Epidermal melanocyte (primary cell): ENCODE data around the gene C20orf141.
"Not testable (repeated sequence)": the region's sequence is repeated elsewhere in the genome, so short reads cannot be mapped to it uniquely, and the experiment has no call there.

Source experiments
- DNase-seq: peaks from one replicate; pipeline ENCODE4 v3.0.0; 2011; ENCODE audit warnings: low spot score; ENCODE audit not compliant: insufficient read length

The C20orf141 gene

GRCh38 chr20:2814587-2815051 is at the start of gene C20orf141:
C20orf141 (plus strand) TSS chr20:2814987; CDS start chr20:2815185, 198 bp downstream.
- peak; percentile 69 for DNase-seq

GRCh38 chr20:2767768-2768631 is 46.8 kb upstream of the C20orf141 start:
- peak; percentile 21 for DNase-seq

GRCh38 chr20:2768632-2769015 is 46.2 kb upstream of the C20orf141 start:
- peak; percentile 7 for DNase-seq

GRCh38 chr20:2770091-2770490 is 44.7 kb upstream of the C20orf141 start:
- DNase-seq, result not testable (repeated sequence)

- no peak for DNase-seq
These were observed 43.1 kb upstream of the C20orf141 start for GRCh38 chr20:2771631-2772080.

GRCh38 chr20:2773812-2774211 is 41.0 kb upstream of the C20orf141 start:
- no peak for DNase-seq

- DNase-seq, result no peak
These were observed 39.6 kb upstream of the C20orf141 start for GRCh38 chr20:2775139-2775538.

- no peak for DNase-seq
These were observed 36.0 kb upstream of the C20orf141 start for GRCh38 chr20:2778602-2779321.

GRCh38 chr20:2780948-2781347 is 33.8 kb upstream of the C20orf141 start:
- peak; percentile 7 for DNase-seq

GRCh38 chr20:2783908-2784566 is 30.8 kb upstream of the C20orf141 start:
- DNase-seq, result no peak

GRCh38 chr20:2793471-2793870 is 21.3 kb upstream of the C20orf141 start:
- peak; percentile 15 for DNase-seq

GRCh38 chr20:2794202-2794748 is 20.5 kb upstream of the C20orf141 start:
- no peak for DNase-seq

GRCh38 chr20:2794866-2795447 is 19.8 kb upstream of the C20orf141 start:
- DNase-seq, result no peak

- no peak for DNase-seq
These were observed 19.3 kb upstream of the C20orf141 start for GRCh38 chr20:2795451-2795850.

GRCh38 chr20:2796011-2796660 is 18.7 kb upstream of the C20orf141 start:
- DNase-seq, result no peak

- no peak for DNase-seq
These were observed 17.4 kb upstream of the C20orf141 start for GRCh38 chr20:2797136-2797983.

- no peak for DNase-seq
These were observed 16.5 kb upstream of the C20orf141 start for GRCh38 chr20:2798095-2798805.

- no peak for DNase-seq
These were observed 16.0 kb upstream of the C20orf141 start for GRCh38 chr20:2798814-2799213.

- DNase-seq, result no peak
These were observed 15.5 kb upstream of the C20orf141 start for GRCh38 chr20:2799271-2799670.
